Measurements from ENCODE around the gene CYP4F11.
"Not testable (repeated sequence)": the region's sequence is repeated elsewhere in the genome, so short reads cannot be mapped to it uniquely, and the experiment has no call there.

CYP4F11 gene

GRCh38 chr19:15885919-15886318, 48.4 kb downstream of the CYP4F11 start:
- DNase-seq (ENCODE audit: low read depth): no peak
- no peak for TF ChIP-seq CTCF (conservative IDR thresholded peaks at IDR 0.05; ENCODE audit: control insufficient read depth, insufficient read depth, low read depth, low read length)
- H3K4me3 ChIP-seq (ENCODE audit: control insufficient read depth, low read depth, low read length): no peak overlapping the region

- no peak for TF ChIP-seq CTCF (conservative IDR thresholded peaks at IDR 0.05; ENCODE audit: control insufficient read depth, insufficient read depth, low read depth, low read length)
- no peak for DNase-seq (ENCODE audit: low read depth)
- H3K4me3 ChIP-seq (ENCODE audit: control insufficient read depth, low read depth, low read length): no peak overlapping the region
Observed at GRCh38 chr19:15885167-15885566, 49.2 kb downstream of the CYP4F11 start.

- H3K4me3 ChIP-seq (ENCODE audit: control insufficient read depth, low read depth, low read length); DNase-seq (ENCODE audit: low read depth): not testable (repeated sequence)
Observed at GRCh38 chr19:15883329-15883728, 51.0 kb downstream of the CYP4F11 start.

GRCh38 chr19:15874821-15875474, 59.4 kb downstream of the CYP4F11 start:
- no peak for DNase-seq (ENCODE audit: low read depth)
- no peak overlapping the region for H3K4me3 ChIP-seq (ENCODE audit: control insufficient read depth, low read depth, low read length)
- no peak for TF ChIP-seq CTCF (conservative IDR thresholded peaks at IDR 0.05; ENCODE audit: control insufficient read depth, insufficient read depth, low read depth, low read length)

- H3K4me3 ChIP-seq (ENCODE audit: control insufficient read depth, low read depth, low read length); DNase-seq (ENCODE audit: low read depth): not testable (repeated sequence)
Observed at GRCh38 chr19:15873771-15874170, 60.6 kb downstream of the CYP4F11 start.

GRCh38 chr19:15871570-15871969, 62.8 kb downstream of the CYP4F11 start:
- no peak for DNase-seq (ENCODE audit: low read depth)
- no peak for TF ChIP-seq CTCF (conservative IDR thresholded peaks at IDR 0.05; ENCODE audit: control insufficient read depth, insufficient read depth, low read depth, low read length)
- H3K4me3 ChIP-seq (ENCODE audit: control insufficient read depth, low read depth, low read length): no peak overlapping the region

GRCh38 chr19:15869873-15870272, 64.5 kb downstream of the CYP4F11 start:
- DNase-seq (ENCODE audit: low read depth): no peak
- H3K4me3 ChIP-seq (ENCODE audit: control insufficient read depth, low read depth, low read length): no peak overlapping the region

More at GRCh38 chr19:15869873-15870272, 64.5 kb downstream of the CYP4F11 start:
- TF ChIP-seq CTCF (conservative IDR thresholded peaks at IDR 0.05; ENCODE audit: control insufficient read depth, insufficient read depth, low read depth, low read length): no peak
